Gastroesophageal sphincter (tissue), 3 donors: ENCODE measurements around the gene DPP7.

ENCODE experiments used
- CTCF ChIP-seq, 4 experiments: fragments of 200-600 bp in 2 of 4; fragments of 450-650 bp in 2 of 4; sonication (generic) in 1 of 4; IDR thresholded peaks; one replicate each; pipeline ENCODE4 v1.5.1; 2017 to 2019; ENCODE audit warnings: antibody characterized with exemption in 4 of 4, mild to moderate bottlenecking in 2 of 4, moderate library complexity in 2 of 4
- POLR2A ChIP-seq, 2 donors: fragments of 450-650 bp; IDR thresholded peaks; one replicate each; pipeline ENCODE4 v1.6.1; 2017; ENCODE audit warnings: antibody characterized with exemption in 2 of 2, mild to moderate bottlenecking in 2 of 2, moderate library complexity in 1 of 2
- POLR2AphosphoS5 ChIP-seq: sonication (generic); formaldehyde crosslinking; IDR thresholded peaks from one replicate; pipeline ENCODE4 v1.6.1; 2017; ENCODE audit warnings: antibody characterized with exemption

GRCh38 chr9:137127301-137128157 lies 13.0 kb upstream of the DPP7 start:
- TF ChIP-seq CTCF (IDR thresholded peaks at IDR 0.05) (no peak), POLR2A (IDR thresholded peaks at IDR 0.05) (no peak), POLR2AphosphoS5 (no peak)
